Activated CD4-positive, alpha-beta T cell treated with anti-CD3 and anti-CD28 coated beads, Interleukin-2, amount 50 U/mL, for 48 hours (primary cell): Measurements from ENCODE around the gene ATG7.
"Not testable (repeated sequence)": the region's sequence is repeated elsewhere in the genome, so short reads cannot be mapped to it uniquely, and the experiment has no call there.

Experiments
- DNase-seq, 2 experiments: peaks; one replicate each; pipeline ENCODE4 v3.0.0-alpha.2; 2020

Gene ATG7

DNA sequence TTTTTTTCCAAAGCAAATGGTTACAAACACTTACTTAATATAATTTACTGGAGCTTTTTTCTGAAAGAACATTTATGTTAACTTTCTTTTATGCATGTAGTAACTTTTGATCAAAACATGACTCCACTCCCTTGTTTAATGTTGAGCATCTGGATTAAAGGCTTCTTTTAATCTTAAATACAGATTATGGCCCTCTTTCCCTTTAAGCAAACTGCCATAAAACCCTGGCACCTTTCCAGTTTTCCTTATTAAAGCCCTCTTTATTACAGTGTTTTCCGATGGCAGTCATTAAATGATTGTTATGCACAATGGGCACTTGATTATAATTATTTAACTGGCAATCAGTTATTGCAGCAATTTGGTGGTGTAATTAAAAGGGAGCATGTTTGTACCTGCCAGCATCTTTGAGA is 204.5 kb downstream of the ATG7 start:
- no peak for DNase-seq

DNA sequence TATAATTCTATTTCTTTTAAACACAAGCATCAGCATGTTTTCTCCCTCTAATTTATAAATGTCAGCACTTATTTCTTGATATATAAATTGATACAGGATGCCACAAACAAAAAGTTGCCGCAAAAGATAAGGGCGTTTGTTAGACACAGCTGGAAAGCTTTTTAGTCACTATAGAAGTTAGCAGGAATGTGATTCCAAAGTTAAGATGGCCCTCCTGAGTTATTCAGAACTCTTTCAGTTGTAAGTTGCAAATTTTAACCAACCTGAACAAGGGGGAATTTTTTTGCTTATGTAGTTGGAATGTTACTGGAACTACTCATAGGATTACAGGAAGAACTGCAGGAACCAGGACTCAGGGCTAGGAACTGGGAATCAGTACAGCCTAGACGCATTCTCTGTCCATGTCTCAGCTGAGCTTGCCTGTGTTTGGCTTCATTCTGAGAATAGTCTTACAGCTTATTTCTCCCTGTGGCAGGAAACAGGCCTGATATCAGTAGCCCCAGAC is 205.3 kb downstream of the ATG7 start:
- no peak for DNase-seq

DNA sequence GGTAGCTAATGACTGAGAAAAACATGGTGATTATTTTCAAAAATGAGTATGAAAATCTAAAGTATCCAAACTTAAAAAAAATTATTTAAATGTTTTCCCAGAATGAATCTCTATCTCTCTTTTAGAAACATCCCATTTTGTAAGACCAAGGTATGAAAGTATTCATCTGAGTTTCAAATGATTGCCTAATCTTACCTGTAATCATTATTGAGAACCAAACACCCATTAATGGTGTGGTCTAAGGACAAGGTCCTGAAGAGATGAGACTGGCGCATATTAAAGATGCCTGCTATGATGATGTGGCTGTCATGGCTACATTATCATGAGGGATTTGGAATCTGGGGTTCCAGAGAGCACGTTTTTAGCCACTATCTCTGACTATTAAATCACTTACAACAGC is 206.0 kb downstream of the ATG7 start:
- no peak for DNase-seq

DNA sequence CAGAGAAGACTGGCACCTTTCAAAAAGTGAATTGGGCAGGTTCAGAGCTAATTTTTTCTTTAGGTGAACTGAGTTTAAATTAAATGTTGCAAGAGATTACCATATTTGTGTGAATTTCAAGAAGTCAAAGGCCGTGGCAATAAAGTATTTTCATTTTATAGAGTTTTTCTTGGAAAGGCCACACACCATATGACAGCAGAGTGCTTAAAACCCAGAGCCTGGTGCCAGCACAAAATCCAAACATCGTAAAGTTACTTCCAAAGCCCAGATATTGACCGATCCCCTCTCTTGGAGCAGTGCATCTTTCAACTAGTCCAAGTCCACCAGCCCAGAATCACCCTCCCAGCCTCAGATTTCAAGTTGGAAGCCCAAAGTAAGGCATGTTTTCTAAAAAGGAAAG is 207.0 kb downstream of the ATG7 start:
- DNase-seq, result no peak

DNA sequence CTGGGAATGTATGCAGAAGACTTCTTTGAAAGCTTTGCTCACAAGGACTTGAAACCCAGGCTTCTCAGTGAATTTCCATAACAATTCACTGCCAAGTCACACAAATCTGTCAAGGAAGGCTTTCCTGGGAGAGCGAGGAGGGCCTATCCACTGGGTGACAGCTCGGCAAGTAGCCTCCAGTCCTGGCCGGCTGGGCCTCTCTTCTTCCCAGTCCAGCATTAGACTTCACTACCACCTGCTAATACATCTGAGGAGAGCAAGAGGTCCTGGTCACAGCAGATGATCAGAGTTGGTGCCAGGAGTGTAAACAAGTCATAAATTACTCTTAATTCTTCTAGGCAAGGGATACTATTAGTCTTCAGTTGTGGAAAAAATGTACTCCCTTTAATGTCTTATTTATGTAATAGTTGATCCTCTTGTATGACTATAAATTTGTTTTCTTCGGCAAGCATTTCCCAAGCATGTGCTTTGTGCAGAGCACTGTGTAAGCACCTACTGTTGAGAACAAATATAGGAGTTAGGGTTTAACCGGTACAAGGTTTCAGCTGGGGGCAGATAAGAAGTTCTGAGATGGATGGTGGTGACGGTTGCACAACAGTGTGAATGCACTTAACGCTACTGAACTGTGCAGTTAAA is 208.6 kb downstream of the ATG7 start:
- DNase-seq, result no peak

DNA sequence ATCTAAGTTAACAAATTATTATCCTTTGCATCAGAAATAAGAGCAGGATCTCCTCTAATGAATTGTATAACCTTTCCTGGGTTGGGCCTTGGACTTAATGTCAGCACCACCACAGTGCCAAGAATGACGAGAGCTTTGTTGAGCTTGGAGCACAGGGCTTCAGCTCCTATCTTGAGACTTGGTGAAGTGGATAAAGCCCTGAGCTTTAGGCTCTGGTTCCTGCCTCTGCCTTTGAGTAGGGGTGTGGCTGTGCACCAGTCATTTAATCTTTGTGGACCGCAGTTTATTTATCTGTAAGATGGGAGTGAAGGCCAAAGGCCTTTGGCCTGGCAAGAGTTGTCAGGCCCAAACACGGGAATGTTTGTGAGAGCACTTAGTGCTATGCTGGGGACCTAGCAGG is 209.4 kb downstream of the ATG7 start:
- DNase-seq, result no peak

DNA sequence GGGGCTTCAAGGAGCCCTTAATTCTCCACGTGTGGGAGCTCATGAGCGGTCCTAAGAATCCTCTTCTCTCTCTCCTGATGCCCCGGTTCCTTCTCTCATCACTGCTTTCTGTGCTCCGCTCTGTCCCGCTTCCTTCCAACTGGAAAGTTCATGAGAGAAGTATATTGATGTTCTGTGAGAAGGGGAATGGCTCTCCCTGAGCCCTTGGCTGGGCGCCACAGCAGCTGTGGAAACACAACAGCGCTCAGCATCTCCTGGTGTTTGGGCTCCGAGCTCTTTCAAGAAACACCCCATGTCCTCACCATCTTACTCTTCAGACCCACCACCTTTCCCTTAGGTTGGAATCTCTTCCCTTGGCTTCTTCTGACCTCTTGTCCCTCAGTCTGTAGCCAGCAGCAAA is 209.8 kb downstream of the ATG7 start:
- no peak for DNase-seq

DNA sequence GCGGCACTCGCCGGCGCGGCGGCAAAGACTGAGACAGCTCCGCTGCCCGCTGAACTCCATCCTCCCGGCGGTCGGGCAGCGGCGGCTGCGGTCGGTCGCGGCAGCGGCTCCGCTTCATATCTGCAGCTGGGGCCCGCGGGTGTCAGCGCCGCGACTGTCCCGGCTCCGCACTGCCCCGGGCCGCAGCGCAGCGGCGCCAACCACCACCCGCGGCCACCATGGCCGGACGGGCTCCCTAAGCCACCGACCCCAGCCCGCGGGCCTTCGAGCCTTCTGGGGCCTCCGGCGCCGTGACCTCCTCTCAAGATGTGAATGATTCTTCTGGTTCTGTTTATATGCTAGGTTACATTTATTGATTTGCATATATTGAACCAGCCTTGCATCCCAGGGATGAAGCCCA is 216.2 kb downstream of the ATG7 start:
- DNase-seq, result not testable (repeated sequence)

DNA sequence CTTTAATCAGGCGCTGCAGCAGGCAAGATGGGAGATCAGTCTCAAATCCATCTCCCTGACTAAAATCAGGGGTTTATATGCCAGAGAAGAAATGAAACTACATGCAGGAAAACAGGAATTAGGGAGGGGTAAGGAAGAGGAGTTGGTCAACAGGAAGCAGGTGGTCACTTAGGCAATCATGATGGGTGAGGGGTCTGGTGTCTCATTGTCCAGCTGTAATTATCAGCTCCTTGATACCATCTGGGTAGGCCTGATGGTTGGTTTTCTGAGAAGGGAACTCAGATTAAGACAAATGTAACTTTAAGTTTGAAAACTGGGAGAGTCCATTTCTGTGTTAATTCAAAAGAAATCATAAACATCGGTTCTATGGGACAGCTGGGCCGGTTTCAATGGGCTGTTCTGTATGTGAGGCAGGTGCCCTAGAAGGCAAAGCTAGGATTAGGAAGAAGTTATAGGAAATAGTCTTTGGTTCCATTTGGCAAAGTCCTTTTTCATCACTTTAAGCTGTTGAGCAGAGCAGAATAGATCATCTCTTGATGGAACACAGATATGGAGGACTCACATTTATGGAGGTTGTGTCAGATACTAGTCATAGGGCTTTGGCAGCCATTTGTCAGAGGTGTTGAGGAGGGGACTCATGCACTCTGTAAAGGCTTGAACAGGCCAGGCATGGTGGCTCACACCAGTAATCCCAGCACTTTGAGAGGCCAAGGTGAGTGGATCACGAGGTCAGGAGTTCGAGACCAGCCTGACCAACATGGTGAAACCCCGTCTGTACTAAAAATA is 222.1 kb downstream of the ATG7 start:
- no peak for DNase-seq

DNA sequence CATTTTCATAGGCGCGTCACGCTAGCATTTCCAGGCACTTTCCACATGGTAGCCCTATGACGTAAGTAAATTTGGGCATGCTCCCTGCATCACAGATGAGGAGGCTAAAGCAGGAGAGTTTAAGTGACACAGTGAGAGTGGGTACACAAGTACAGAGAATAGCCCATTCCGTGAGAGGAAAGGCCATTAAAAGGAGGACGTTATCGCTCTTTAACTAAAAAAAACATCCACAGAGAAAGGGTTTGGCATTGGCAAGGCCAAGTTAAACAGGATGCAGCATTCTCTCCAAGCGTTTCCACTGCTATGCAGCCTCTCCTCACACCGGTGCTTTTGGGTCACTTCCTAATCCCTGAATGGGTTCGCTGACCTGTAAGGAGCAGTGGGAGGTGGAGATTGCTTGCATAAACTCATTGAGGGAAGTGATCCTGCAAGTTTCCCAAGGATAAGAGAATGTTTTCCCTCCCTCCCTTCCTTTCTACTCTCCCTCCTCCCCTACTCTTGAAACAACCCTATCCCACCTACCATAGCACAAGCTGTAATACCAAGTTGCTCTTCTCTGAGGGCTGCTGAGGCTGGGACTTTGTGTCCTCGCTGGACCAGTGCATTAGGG is 223.9 kb downstream of the ATG7 start:
- DNase-seq, result no peak

DNA sequence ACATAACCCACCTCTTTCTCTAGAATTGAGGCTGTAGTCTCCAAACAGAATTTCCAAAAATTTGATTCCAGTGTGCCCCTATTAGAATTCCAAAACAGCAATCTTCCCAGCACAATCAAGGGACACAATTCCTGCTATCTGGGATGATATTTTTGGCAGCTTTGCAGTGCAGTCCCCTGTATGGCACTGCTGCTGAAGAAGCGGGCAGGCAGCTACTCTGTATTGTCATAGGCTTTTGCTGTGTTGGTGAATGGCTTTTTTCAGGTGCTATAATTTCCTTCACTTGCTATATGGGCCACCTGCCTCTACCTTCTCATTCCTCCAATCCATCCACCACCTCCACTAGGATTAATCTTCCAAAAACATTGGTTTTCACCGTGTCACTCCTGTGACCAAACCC is 226.0 kb downstream of the ATG7 start:
- DNase-seq, result no peak

DNA sequence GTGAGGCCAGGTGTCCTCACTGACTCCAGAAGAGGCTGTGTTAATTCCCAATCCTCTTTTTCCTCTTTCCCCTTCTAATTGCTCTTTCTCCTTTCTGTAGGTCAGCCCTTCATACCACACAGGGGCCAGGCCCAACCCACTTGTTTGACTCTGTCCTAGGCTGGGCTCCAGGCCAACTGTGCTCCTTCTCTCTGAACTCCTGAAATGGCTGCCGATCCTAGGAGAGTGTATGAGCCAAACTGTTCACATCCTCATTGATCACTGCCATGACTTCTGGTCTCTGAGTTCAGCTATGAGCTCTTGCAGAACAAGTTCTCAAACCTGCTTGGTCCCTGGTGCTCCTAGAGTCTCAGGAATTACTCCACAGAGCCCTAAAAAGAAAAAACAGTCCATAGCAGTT is 226.4 kb downstream of the ATG7 start:
- DNase-seq, result no peak

DNA sequence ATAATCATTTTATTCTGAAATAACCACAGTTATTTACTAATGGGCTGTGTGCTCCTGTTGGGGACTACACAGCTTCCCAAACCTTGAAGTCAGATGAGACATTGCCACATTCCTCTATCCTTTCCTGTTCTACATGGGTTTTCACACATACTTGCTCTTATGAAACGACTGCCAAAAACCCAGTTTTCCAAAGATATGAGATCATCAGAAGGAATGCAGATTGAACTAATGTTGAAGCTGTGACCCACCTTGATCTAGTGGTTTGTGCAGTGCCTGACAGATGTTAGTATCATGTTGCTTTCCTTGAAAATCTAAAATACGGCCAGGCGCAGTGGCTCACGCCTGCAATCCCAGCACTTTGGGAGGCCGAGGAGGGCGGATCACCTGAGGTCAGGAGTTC is 226.9 kb downstream of the ATG7 start:
- no peak for DNase-seq

DNA sequence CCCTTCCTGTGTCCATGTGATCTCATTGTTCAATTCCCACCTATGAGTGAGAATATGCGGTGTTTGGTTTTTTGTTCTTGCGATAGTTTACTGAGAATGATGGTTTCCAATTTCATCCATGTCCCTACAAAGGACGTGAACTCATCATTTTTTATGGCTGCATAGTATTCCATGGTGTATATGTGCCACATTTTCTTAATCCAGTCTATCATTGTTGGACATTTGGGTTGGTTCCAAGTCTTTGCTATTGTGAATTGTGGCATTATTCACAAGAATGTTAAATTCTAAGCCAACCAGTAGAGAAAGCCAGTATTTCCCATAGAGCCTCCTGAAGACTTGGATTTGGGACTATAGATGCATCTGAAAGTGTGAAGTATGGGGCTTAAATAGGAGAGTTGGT is 230.2 kb downstream of the ATG7 start:
- not testable (repeated sequence) for DNase-seq

DNA sequence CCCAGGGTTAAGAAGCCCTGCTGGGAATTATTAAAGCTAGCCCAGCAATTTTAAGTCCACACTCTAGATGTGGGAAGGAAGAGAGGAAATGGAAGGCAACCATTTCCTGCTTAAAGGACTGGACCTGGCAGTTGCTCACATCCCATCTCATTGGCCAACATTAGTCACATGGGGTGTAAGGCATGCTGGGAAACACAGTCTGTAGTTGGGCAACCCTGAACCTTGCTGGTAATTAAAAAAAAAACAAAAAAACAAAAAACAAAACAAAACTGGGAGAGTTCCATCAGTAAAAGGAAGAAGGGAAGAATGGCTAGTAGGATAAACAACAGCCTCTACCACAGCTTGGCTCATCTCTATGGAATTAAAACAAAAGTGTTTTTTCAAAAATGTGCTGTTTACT is 235.5 kb downstream of the ATG7 start:
- no peak for DNase-seq

DNA sequence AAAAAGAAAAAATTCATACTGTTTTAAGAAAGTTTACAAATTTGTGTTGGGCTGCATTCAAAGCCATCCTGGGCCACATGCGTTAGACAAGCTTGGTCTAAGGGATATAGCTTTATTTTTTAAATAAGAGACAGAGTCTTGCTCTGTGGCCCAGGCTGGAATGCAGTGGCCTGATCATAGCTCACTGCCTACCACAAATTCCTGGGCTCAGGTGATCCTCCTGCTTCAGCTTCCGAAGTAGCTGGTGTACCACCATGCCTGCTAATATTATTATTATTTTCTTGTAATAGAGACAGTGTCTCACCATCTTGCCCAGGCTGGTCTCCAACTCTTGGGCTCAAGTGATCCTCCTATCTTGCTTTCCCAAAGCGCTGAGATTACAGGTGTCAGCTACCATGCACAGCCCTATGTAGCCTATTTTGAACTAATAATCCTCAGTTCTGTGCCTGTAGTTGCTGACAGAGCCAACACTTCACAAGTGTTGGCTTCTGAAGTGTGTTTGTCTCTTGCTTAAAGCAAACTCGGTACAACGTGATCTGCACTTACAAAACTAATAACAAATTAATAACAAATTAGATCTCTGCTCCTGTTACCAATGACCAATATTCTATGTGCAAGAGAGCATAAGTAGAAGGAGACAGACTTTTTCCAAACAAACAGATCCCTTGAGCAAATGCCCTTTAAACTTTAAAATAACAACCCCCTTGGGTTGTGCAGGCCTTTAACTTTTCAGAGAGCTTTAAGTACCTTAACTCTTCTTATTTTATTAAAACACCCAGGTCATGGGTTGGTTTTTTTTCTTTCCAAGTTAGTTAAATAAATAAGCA is 236.4 kb downstream of the ATG7 start:
- no peak for DNase-seq

DNA sequence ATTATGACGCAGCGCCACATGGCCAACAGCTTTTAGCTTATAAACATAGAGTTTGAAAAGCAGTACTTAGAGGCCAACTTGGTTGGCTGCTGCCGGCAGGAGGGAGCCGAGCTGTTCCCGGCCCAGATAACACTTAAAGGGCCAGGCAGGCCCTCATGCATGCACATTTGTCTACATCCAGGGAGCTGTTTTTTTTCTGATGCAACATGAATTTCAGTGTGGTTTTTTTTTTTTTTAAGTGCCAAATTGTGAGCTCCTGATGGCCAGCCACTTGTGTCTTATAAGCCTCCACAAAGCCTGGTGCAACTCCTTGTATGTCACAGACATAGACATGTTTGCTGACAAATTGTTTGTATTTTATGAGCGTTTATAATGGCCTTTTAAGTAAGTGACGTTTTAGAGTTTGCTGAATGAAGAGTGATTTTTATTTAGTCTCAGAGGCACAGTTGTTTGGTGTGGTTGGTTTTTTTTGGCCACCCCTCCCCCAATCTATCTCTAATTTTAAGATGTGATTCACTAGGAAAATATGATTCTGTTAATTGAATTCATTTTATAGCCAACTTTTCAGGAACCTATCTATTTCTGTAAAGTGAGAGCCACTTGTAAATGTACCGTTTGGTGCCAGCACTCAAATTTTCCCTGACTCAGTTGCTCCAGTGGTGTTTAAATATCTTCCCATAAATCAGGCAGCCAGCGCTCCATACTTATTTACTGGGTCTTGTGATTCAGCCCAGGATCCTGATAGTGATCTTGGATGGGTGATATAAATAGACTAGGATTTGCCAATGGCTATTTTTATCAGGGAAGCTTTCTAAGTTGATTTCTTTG is 237.2 kb downstream of the ATG7 start:
- DNase-seq, result no peak

DNA sequence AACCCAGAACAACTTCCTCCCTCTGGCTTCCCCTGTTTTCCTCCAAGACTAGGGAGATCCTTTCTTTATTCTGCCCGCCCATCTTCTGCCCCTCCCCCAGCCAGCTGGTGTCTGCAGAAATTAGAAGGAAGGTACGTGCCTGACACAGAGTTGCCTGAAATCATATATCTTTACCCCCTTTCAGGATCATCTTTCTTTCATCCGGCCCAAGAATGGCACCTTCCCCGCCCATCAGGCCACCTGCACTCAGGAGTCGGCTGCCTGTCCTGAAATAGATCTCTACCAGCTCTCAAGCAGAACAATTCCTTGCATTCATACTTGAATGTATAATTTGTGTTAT is 237.8 kb downstream of the ATG7 start:
- no peak for DNase-seq

DNA sequence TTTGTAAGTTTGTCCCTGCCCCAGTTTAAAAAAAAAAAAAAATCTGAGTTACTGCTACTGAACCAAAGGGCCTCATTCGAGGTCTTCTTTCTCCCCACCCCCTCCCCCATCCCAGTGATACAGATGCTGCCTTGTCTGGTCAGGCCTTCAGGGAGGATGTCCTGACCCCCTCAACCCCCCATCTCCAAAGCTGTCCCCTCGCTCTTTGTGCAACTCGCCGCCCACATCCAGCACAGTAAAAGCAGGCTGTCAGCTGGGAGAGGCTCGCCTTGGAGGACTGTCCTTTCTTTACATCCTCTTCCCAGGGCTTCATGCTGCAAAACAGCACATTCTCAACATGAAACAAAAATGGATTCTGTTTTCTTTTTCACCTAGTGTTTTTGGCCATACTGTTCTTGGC is 238.2 kb downstream of the ATG7 start:
- DNase-seq, result no peak

DNA sequence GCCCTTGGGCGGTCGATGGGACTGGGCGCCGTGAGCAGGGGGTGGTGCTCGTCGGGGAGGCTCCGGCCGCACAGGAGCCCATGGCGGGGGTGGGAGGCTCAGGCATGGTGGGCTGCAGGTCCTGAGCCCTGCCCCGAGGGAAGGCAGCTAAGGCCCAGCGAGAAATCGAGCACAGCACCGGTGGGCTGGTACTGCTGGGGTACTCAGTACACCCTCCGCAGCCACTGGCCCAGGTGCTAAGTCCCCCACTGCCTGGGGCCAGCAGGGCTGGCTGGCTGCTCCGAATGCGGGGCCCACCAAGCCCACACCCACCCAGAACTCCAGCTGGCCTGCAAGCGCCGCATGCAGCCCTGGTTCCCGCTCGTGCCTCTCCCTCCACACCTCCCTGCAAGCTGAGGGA is 239.4 kb downstream of the ATG7 start:
- DNase-seq, result not testable (repeated sequence)

DNA sequence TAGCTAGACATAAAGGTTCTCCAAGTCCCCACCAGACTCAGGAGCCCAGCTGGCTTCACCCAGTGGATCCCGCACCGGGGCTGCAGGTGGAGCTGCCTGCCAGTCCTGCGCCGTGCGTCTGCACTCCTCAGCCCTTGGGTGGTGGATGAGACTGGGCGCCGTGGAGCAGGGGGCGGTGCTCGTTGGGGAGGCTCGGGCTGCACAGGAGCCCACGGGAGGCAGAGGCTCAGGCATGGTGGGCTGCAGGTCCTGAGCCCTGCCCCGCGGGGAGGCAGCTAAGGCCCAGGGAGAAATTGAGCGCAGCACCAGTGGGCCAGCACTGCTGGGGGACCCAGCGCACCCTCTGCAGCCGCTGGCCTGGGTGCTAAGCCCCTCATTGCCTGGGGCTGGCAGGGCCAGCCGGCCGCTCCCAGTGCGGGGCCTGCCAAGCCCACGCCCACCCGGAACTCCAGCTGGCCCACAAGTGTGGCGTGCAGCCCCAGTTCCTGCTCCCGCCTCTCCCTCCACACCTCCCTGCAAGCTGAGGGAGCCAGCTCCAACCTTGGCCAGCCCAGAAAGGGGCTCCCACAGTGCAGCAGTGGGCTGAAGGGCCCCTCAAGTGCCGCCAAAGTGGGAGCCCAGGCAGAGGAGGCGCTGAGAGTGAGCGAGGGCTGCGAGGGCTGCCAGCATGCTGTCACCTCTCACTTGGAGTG is 241.1 kb downstream of the ATG7 start:
- not testable (repeated sequence) for DNase-seq

DNA sequence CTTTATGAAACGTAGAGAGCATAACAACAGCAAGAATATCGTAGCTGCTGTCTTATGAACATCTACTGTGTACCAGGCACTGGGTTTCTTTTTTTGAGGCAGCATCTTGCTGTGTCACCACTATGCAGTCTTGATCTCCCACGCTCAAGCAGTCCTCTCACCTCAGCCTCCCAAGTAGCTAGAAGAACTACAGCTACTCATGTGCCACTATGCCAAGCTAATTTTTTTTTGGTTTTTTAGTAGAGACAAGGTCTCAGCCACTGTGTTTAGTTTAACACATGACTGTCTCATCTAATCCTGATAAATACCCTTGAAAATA is 241.6 kb downstream of the ATG7 start:
- DNase-seq, result no peak
